Measurements from ENCODE around the gene DENND5B.

DENND5B gene

DNA sequence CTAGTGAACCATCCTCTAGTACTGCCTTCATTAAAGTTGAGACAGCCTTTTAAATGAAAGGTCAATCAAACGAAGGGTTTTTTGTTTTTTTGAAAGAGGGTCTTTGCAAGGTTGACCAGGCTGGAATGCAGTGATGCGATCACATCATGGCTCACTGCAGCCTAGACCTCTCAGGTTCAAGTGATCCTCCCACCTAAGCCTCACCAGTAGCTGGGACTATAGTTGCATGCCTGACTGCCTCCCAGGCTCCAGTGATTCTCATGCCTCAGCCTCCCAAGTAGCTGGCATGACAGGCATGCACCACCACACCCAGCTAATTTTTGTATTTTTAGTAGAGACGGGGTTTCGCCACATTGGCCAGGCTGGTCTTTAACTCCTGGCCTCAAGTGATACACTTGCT, 150.3 kb downstream of the DENND5B start:
- CTCF ChIA-PET = interaction anchor here (0.6 kb wide), 1 partner anchor 149 kb away, joined by 3 read pairs; no protein-coding TSS in a partner anchor
- Histone ChIP-seq H3K4me3 (ENCODE audit: low read depth, low read length) (no peak overlapping the region), H3K36me3 (ENCODE audit: control insufficient read depth in 2 of 2, insufficient read depth in 1 of 2, low read length in 2 of 2) (no peaks in the 10 kb centered on the region; a peak in 1 of 3 replicates), H3K4me1 (ENCODE audit: control insufficient read depth, insufficient read depth, low read length) (no peaks in the 10 kb centered on the region), H3K9me3 (ENCODE audit: control insufficient read depth, insufficient read depth, low read depth, low read length) (no peaks in the 10 kb centered on the region), H3K27ac (ENCODE audit: extremely low read depth, low read depth, low read length) (no peak overlapping the region)
- POLR2A ChIA-PET = no interaction called here
- TF ChIP-seq ZNF354C (tag by site-specific recombination; IDR thresholded peaks at IDR 0.05; ENCODE audit: borderline replicate concordance, low read depth) = no peak
- no peak for TF ChIP-seq ZNF514 (tag by site-specific recombination; IDR thresholded peaks at IDR 0.05)
- no peak for TF ChIP-seq YY1 (tag by site-specific recombination; IDR thresholded peaks at IDR 0.05)
- TF ChIP-seq SP3 (tag by site-specific recombination; IDR thresholded peaks at IDR 0.05) = no peak
- no peak for TF ChIP-seq ZNF266 (tag by site-specific recombination; IDR thresholded peaks at IDR 0.05; ENCODE audit: low read depth)
- TF ChIP-seq ZNF133 (tag by site-specific recombination; IDR thresholded peaks at IDR 0.05) = no peak
- TF ChIP-seq, protein P1, sequence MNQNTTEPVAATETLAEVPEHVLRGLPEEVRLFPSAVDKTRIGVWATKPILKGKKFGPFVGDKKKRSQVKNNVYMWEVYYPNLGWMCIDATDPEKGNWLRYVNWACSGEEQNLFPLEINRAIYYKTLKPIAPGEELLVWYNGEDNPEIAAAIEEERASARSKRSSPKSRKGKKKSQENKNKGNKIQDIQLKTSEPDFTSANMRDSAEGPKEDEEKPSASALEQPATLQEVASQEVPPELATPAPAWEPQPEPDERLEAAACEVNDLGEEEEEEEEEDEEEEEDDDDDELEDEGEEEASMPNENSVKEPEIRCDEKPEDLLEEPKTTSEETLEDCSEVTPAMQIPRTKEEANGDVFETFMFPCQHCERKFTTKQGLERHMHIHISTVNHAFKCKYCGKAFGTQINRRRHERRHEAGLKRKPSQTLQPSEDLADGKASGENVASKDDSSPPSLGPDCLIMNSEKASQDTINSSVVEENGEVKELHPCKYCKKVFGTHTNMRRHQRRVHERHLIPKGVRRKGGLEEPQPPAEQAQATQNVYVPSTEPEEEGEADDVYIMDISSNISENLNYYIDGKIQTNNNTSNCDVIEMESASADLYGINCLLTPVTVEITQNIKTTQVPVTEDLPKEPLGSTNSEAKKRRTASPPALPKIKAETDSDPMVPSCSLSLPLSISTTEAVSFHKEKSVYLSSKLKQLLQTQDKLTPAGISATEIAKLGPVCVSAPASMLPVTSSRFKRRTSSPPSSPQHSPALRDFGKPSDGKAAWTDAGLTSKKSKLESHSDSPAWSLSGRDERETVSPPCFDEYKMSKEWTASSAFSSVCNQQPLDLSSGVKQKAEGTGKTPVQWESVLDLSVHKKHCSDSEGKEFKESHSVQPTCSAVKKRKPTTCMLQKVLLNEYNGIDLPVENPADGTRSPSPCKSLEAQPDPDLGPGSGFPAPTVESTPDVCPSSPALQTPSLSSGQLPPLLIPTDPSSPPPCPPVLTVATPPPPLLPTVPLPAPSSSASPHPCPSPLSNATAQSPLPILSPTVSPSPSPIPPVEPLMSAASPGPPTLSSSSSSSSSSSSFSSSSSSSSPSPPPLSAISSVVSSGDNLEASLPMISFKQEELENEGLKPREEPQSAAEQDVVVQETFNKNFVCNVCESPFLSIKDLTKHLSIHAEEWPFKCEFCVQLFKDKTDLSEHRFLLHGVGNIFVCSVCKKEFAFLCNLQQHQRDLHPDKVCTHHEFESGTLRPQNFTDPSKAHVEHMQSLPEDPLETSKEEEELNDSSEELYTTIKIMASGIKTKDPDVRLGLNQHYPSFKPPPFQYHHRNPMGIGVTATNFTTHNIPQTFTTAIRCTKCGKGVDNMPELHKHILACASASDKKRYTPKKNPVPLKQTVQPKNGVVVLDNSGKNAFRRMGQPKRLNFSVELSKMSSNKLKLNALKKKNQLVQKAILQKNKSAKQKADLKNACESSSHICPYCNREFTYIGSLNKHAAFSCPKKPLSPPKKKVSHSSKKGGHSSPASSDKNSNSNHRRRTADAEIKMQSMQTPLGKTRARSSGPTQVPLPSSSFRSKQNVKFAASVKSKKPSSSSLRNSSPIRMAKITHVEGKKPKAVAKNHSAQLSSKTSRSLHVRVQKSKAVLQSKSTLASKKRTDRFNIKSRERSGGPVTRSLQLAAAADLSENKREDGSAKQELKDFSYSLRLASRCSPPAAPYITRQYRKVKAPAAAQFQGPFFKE (tag by site-specific recombination; IDR thresholded peaks at IDR 0.05; ENCODE audit: borderline replicate concordance) = no peak
- no peak for TF ChIP-seq BCL11B (tag by site-specific recombination; IDR thresholded peaks at IDR 0.05; ENCODE audit: low read depth)
- no peak for TF ChIP-seq ZNF558 (tag by site-specific recombination; IDR thresholded peaks at IDR 0.05)
- TF ChIP-seq ZNF843 (tag by site-specific recombination; IDR thresholded peaks at IDR 0.05) = no peak
- no peak for TF ChIP-seq KLF8 (tag by site-specific recombination; IDR thresholded peaks at IDR 0.05)
- TF ChIP-seq ZSCAN16 (tag by site-specific recombination; IDR thresholded peaks at IDR 0.05) = no peak
- no peak for TF ChIP-seq ZBTB8A (tag by site-specific recombination; IDR thresholded peaks at IDR 0.05)
- TF ChIP-seq, protein P2, sequence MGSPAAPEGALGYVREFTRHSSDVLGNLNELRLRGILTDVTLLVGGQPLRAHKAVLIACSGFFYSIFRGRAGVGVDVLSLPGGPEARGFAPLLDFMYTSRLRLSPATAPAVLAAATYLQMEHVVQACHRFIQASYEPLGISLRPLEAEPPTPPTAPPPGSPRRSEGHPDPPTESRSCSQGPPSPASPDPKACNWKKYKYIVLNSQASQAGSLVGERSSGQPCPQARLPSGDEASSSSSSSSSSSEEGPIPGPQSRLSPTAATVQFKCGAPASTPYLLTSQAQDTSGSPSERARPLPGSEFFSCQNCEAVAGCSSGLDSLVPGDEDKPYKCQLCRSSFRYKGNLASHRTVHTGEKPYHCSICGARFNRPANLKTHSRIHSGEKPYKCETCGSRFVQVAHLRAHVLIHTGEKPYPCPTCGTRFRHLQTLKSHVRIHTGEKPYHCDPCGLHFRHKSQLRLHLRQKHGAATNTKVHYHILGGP (tag by site-specific recombination; IDR thresholded peaks at IDR 0.05) = no peak
- TF ChIP-seq ZBTB7A (tag by site-specific recombination; IDR thresholded peaks at IDR 0.05; ENCODE audit: low read depth) = no peak
- no peak for TF ChIP-seq HOXD13 (CRISPR knock-in tag; IDR thresholded peaks at IDR 0.05; ENCODE audit: borderline replicate concordance)
- TF ChIP-seq MYNN (tag by site-specific recombination; IDR thresholded peaks at IDR 0.05; ENCODE audit: borderline replicate concordance) = no peak
- no peak for TF ChIP-seq ZNF530 (tag by site-specific recombination; IDR thresholded peaks at IDR 0.05; ENCODE audit: low read depth)
- TF ChIP-seq, protein P3, sequence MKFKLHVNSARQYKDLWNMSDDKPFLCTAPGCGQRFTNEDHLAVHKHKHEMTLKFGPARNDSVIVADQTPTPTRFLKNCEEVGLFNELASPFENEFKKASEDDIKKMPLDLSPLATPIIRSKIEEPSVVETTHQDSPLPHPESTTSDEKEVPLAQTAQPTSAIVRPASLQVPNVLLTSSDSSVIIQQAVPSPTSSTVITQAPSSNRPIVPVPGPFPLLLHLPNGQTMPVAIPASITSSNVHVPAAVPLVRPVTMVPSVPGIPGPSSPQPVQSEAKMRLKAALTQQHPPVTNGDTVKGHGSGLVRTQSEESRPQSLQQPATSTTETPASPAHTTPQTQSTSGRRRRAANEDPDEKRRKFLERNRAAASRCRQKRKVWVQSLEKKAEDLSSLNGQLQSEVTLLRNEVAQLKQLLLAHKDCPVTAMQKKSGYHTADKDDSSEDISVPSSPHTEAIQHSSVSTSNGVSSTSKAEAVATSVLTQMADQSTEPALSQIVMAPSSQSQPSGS (tag by site-specific recombination; IDR thresholded peaks at IDR 0.05; ENCODE audit: low read depth) = no peak

All from HEK293 (cell line).